ENCODE data around the gene IL9R.
"Not testable (repeated sequence)": the region's sequence is repeated elsewhere in the genome, so short reads cannot be mapped to it uniquely, and the experiment has no call there.

The IL9R gene

GRCh38 chrX:155998761-155999510 is 1.4 kb downstream of the IL9R start:
- no peak for DNase-seq (ENCODE audit: low spot score)

- not testable (repeated sequence) for DNase-seq (ENCODE audit: low spot score)
These were observed 2.3 kb downstream of the IL9R start for GRCh38 chrX:155999751-156000150.

- no peak for DNase-seq (ENCODE audit: low spot score)
These were observed 2.9 kb downstream of the IL9R start for GRCh38 chrX:156000361-156000926.

GRCh38 chrX:156001001-156001666 is 3.6 kb downstream of the IL9R start:
- DNase-seq (ENCODE audit: low spot score): no peak

GRCh38 chrX:156001667-156002021 is 4.1 kb downstream of the IL9R start:
- DNase-seq (ENCODE audit: low spot score): no peak

DNA sequence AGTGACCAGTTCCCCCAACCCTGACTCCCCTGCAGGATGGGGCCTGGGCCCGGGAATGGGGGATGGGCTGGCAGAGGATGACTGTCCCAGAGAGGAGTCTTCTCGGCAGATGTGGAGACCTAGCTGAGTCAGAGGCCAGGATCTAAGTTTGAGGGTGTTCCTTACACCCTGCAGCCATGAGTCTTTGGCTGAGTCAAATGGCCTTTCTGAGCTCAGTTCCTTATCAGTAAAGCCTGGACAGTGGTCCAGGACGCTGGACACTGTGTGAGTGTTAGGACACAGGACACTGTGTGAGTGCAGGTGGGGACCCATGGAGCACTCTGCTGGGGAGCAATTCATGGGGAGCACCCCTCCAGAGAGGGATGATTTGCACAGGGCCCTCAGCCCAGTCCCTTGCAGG is 5.0 kb downstream of the IL9R start:
- DNase-seq (ENCODE audit: low spot score): peak; percentile 19

DNA sequence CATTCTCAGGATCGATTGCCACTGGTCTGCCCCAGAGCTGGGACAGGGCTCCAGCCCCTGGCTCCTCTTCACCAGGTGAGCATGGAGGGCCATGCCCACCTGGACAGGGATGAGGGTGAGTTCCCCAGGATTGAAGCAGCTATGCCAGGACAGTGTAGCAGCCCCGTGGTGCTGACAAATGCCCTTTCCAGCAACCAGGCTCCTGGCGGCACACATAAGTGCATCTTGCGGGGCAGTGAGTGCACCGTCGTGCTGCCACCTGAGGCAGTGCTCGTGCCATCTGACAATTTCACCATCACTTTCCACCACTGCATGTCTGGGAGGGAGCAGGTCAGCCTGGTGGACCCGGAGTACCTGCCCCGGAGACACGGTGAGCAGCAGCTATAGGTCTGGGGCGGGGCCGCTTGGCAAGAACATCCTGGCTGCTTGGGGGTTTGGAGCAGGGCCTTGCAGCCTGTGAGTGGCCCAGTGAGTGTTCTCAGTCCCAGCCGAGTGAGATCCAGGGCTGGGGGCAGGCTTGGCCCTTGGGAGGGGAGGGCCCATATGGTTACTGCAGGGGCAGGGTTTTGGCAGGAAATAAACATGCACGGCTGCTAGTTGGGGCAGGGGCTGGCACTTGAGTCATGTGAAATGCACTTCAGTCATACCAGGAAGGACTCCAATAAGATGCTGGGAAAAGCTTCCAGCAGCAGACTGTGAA is 6.1 kb downstream of the IL9R start:
- DNase-seq (ENCODE audit: low spot score): no peak

GRCh38 chrX:156004256-156004655 is 6.8 kb downstream of the IL9R start:
- DNase-seq (ENCODE audit: low spot score): no peak

GRCh38 chrX:156004740-156005139 is 7.2 kb downstream of the IL9R start:
- no peak for DNase-seq (ENCODE audit: low spot score)

- DNase-seq (ENCODE audit: low spot score): no peak
These were observed 7.6 kb downstream of the IL9R start for GRCh38 chrX:156005144-156005543.

GRCh38 chrX:156006468-156006867 is 9.0 kb downstream of the IL9R start:
- DNase-seq (ENCODE audit: low spot score): not testable (repeated sequence)

- DNase-seq (ENCODE audit: low spot score): not testable (repeated sequence)
These were observed 10.9 kb downstream of the IL9R start for GRCh38 chrX:156008379-156008778.

- DNase-seq (ENCODE audit: low spot score): no peak
These were observed 11.4 kb downstream of the IL9R start for GRCh38 chrX:156008915-156009314.

DNA sequence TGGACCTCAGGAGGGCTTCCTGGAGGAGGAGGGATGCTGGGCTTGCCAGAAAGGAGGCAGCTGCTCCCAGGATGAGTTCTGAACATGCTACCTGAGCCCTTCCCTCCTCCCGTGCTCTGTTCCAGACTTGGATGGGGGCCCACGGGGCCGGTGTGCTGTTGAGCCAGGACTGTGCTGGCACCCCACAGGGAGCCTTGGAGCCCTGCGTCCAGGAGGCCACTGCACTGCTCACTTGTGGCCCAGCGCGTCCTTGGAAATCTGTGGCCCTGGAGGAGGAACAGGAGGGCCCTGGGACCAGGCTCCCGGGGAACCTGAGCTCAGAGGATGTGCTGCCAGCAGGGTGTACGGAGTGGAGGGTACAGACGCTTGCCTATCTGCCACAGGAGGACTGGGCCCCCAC is 12.2 kb downstream of the IL9R start:
- DNase-seq (ENCODE audit: low spot score): not testable (repeated sequence)

- not testable (repeated sequence) for DNase-seq (ENCODE audit: low spot score)
These were observed 15.9 kb downstream of the IL9R start for GRCh38 chrX:156013286-156013953.

DNA sequence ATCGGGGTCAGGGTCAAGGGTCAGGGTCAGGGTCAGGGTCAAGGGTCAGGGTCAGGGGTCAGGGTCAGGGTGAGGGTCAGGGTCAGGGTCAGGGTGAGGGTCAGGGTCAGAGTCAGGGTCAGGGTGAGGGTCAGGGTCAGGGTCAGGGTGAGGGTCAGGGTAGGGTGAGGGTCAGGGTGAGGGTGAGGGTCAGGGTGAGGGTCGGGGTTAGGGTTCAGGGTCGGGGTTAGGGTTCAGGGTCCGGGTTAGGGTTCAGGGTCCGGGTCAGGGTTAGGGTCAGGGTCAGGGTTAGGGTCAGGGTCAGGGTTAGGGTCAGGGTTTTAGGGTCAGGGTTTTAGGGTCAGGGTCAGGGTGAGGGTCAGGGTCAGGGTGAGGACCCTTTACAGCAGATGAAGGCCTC is 22.4 kb downstream of the IL9R start:
- DNase-seq (ENCODE audit: low spot score): not testable (repeated sequence)

DNA sequence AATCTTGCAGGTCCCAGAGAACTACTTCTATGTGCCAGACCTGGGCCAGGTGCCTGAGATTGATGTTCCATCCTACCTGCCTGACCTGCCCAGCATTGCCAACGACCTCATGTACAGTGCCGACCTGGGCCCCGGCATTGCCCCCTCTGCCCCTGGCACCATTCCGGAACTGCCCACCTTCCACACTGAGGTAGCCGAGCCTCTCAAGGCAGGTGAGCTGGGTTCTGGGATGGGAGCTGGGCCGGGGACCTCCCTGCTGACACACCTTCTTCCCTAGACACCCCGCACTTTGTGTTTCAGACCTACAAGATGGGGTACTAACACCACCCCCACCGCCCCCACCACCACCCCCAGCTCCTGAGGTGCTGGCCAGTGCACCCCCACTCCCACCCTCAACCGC is 25.5 kb downstream of the IL9R start:
- not testable (repeated sequence) for DNase-seq (ENCODE audit: low spot score)

GRCh38 chrX:156024949-156025492 is 27.5 kb downstream of the IL9R start:
- not testable (repeated sequence) for DNase-seq (ENCODE audit: low spot score)

DNA sequence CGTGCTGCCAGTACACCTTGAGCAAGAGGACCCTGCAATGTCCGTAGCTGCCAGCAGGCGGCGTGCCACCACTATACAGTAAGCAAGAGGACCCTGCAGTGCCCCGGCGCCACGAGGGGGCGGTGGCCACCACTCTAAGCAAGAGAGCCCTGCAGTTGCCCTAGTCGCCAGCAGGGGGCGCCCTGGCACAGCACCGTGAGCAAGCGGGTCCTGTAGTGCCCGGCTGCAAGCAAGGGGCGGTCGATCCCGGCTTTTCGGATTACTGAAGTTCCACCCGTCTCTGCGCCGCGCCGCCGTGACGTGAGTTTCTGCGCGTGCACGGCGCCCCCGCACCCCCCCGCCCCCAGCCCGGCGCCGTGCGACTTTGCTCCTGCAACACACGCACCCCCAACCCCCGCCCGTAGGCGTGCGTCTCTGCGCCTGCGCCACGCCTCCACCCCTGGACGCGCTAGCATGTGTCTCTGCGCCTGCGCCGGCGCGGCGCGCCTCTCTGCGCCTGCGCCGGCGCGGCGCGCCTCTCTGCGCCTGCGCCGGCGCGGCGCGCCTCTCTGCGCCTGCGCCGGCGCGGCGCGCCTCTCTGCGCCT is 31.2 kb downstream of the IL9R start:
- DNase-seq (ENCODE audit: low spot score): not testable (repeated sequence)

- not testable (repeated sequence) for DNase-seq (ENCODE audit: low spot score)
These were observed 31.8 kb downstream of the IL9R start for GRCh38 chrX:156029296-156029695.

GRCh38 chrX:156029707-156030442 is 32.4 kb downstream of the IL9R start:
- DNase-seq (ENCODE audit: low spot score): not testable (repeated sequence)

All from GM03348 (cell line).